Ectodermal cell (in vitro differentiated cells): ENCODE measurements around the gene IFNB1. TPM values are rescaled to one million over a fixed set of nuclear protein-coding genes. Genes with fewer than 3 reads are reported as not detected.

Source experiments
- H3K27ac ChIP-seq: 2 replicates; pipeline ENCODE4 v1.7.0; 2013; ENCODE audit warnings: mild to moderate bottlenecking, low read depth, low read length; ENCODE audit not compliant: insufficient read depth, poor library complexity, severe bottlenecking
- H3K27me3 ChIP-seq: 2 replicates; pipeline ENCODE4 v1.7.0; 2013; ENCODE audit warnings: mild to moderate bottlenecking, low read length; ENCODE audit not compliant: insufficient read depth, control insufficient read depth, poor library complexity, severe bottlenecking
- H3K36me3 ChIP-seq: one replicate; pipeline ENCODE4 v1.7.0; 2013; ENCODE audit warnings: low read length; ENCODE audit not compliant: control insufficient read depth, insufficient read depth
- H3K4me1 ChIP-seq: one replicate; pipeline ENCODE4 v1.7.0; 2013; ENCODE audit warnings: low read length; ENCODE audit not compliant: control insufficient read depth, insufficient read depth
- H3K4me3 ChIP-seq: 2 replicates; pipeline ENCODE4 v1.7.0; 2013; ENCODE audit warnings: low read depth, low read length, control low read depth; ENCODE audit not compliant: insufficient read depth
- H3K9me3 ChIP-seq: 2 replicates; pipeline ENCODE4 v1.7.0; 2013; ENCODE audit warnings: mild to moderate bottlenecking, low read length, moderate library complexity; ENCODE audit not compliant: control insufficient read depth
- WGBS, 2 experiments: methylation state at CpG; one replicate each; pipeline ENCODE4 v1.1.7; 2013; ENCODE audit warnings: missing lambda C conversion rate in 2 of 2; 5-methylcytosine and 5-hydroxymethylcytosine counted together
- polyA plus RNA-seq, 4 experiments: library from polyadenylated mRNA; stranded (reverse); fragments of 50-300 nt; gene quantifications; one replicate each; pipeline ENCODE4 v1.2.3, GENCODE V29; 2013

IFNB1 gene
- polyA plus RNA-seq (2013, experiment 1 of 4): not detected
- polyA plus RNA-seq (2013, experiment 2 of 4): not detected
- polyA plus RNA-seq (2013, experiment 3 of 4): not detected
- polyA plus RNA-seq (2013, experiment 4 of 4): not detected

DNA sequence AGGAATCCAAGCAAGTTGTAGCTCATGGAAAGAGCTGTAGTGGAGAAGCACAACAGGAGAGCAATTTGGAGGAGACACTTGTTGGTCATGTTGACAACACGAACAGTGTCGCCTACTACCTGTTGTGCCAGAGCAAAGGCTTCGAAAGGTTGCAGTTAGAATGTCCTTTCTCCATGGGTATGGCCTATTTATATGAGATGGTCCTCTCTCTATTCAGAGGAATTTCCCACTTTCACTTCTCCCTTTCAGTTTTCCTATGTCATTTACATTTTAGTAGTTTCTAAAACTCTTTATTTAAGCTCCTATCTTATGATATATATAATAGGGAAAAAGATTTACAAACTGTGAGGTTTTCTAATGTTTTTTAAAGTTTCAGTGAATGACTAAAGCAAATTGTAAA is at the start of gene IFNB1:
Gene IFNB1 (minus strand): TSS at position 162 of the 400 bp plus-strand sequence. CDS start 73 bp downstream, at position 89.
- Histone ChIP-seq H3K27ac (no peak within 1 kb of the TSS), H3K4me3 (no peak within 1 kb of the TSS), H3K27me3 (no peaks in the 10 kb centered on the region), H3K9me3 (no peaks in the 10 kb centered on the region), H3K36me3 (no peaks in the 10 kb centered on the region), H3K4me1 (no peaks in the 10 kb centered on the region)
- WGBS, 2 experiments: 90 to 95% methylated on average over 3 of the region's 3 CpGs

DNA sequence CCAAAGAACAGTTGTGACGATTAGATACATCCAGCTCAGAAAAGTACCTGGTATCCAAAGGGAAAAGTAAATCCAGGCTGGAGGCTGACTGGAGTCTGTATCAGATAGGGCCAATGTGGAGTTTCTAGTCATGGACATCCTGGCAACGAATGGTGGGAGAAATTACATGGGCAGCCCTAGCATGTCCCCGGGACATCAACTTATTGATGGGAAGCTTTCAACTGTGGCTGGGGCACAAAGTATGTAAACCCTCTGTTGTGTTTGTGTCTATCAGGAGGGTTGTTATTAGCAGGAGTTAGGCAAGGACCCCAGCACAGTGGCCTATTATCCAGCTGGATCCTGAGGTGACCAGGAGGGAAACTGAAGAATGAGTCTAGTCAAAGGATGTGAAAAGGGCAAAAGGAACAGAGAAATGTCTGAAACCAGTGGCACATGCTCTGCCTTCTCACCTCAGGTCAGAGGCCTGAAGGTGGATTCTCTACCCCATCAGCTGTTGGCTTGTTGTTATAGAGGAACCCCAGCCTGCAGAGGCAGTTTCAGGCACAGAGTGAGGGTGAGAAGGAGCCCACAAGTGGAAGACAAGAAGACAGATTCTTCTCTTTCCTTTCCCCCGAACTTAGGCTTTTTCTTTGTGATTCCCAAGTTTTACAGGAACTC is 44.0 kb upstream of the IFNB1 start:
- no peaks in the 10 kb centered on the region for H3K9me3 ChIP-seq
- no peak overlapping the region for H3K27ac ChIP-seq
- no peaks in the 10 kb centered on the region for H3K4me1 ChIP-seq
- WGBS, 2 experiments: 89 to 92% methylated on average over 4 of the region's 4 CpGs
- no peak overlapping the region for H3K4me3 ChIP-seq
- no peaks in the 10 kb centered on the region for H3K27me3 ChIP-seq
- no peaks in the 10 kb centered on the region for H3K36me3 ChIP-seq

DNA sequence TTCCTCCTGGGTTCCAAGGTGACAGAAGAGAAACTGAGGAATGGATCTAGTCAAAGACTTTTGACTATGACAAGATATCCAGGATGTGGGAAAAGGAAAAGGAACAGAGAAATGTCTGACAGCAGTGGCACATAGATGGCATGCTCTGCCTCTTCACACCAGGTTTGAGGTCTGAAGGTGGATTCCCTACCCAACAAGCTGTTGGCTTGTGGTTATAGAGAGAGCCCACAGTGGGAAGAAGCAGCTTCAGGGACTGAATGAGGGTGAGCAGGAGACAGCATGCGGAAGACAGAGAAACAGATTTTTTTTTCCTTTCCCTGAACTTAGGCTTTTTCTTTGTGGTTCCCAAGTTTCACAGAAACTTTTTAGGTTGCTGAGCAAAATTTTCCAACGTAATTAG is 43.3 kb upstream of the IFNB1 start:
- 87 to 96% methylated on average over 2 of the region's 2 CpGs for WGBS, 2 experiments
- no peaks in the 10 kb centered on the region for H3K36me3 ChIP-seq
- H3K27me3 ChIP-seq: no peaks in the 10 kb centered on the region
- H3K27ac ChIP-seq: no peak overlapping the region
- H3K4me3 ChIP-seq: no peak overlapping the region
- no peaks in the 10 kb centered on the region for H3K4me1 ChIP-seq
- H3K9me3 ChIP-seq: no peaks in the 10 kb centered on the region

DNA sequence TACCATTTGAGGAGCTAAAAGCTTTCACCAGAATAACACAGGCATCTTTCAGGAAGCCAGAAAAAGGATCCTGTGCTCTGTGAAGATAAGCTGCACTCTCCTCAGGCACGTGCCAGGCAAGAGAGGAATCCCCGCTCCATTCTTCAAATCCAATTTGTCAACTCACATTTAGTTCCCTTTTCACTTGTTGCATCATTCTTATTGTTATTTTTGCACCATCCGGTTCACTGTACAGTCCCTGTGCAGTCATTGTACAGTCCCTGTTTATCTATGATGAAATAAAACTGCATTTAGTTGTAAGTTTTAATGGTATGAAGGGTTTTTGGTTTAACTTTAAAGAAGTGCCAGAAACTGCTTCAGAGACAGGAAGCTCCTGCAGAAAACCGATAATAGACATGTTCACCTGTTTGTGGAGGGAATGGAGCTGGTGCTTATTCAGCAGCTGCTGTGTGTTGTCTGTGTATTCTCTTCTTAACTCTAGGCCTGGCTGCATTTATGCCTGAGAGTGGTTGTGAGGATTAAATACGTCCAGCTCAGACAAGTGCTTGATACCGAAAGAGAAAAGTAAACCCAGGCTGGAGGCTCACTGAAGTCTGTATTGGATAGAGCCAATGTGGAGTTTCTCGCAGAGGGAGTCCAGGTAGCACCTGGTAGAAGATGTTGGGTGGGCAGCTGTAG is 41.5 kb upstream of the IFNB1 start:
- 89 to 92% methylated on average over 7 of the region's 7 CpGs for WGBS, 2 experiments
- no peaks in the 10 kb centered on the region for H3K9me3 ChIP-seq
- no peak overlapping the region for H3K27ac ChIP-seq
- H3K4me3 ChIP-seq: no peak overlapping the region
- no peaks in the 10 kb centered on the region for H3K27me3 ChIP-seq
- no peaks in the 10 kb centered on the region for H3K36me3 ChIP-seq
- no peaks in the 10 kb centered on the region for H3K4me1 ChIP-seq

DNA sequence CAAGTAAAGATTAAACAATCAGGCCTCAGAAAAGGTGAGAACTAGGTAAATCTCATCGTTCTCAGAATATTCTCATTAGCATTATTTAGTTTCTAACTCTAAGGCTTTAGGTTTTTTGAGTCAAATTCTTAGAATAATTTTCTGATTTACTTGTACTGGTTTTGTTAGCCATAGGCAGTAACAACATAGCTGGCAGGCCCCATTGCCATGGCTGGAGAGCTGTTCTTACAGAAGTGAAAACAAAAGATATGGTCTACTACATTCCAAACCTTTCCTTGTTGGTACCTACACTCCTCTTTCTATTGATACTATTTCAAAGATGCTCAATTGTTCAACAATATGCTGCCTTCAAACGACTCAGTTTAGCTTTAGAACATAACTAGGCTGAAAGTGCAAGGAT is 36.6 kb upstream of the IFNB1 start:
- Histone ChIP-seq H3K9me3 (no peaks in the 10 kb centered on the region), H3K27me3 (no peaks in the 10 kb centered on the region)
- WGBS, 2 experiments: 83 to 100% methylated on average over 1 to 2 of the region's 2 CpGs

DNA sequence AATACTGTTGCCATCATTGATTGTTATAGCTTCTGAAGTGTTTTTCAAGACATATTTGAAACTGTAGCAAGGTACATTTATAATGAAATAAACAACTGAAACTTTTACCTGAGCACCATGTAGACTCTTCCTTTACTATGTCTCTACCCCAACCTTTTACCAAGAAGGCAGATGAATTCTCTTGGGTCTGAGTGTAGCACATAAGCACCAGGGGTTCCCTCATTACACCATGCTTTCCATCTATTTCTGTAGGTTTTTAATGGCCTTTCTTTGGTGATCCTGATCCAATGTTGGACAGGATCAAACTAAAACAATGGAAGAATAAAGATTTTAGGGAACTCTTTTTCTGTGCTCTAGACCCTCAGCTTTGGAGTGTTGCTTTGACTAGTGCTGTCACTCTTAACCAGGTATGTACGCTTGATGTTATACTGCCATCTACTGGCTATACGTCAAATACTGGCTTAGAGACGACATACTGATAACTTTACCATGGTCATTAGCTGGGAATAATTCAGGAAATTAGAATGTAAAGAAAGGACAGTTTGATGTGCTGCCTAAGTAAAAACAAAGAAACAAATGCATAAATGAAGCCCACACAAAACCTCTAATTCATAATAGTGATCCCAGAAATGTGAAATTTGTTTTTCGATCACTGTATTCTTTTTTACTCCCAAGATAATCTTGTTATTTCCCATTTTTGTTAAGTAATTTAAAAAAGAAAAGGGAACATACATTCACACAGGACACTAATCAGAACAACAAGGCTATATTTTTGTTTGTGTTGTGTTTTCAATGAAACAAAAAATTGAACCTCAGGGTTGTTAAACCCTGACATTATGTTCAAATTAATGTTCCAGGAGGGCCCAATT is 33.2 kb upstream of the IFNB1 start:
- Histone ChIP-seq H3K4me1 (peaks cover 3% of the 10 kb centered on the region), H3K27me3 (no peaks in the 10 kb centered on the region), H3K4me3 (no peak overlapping the region), H3K36me3 (no peaks in the 10 kb centered on the region), H3K9me3 (no peaks in the 10 kb centered on the region), H3K27ac (no peak overlapping the region)
- WGBS, 2 experiments: 0 to 26% methylated on average over 2 to 4 of the region's 4 CpGs

More for the DNA sequence above, 36.6 kb upstream of the IFNB1 start:
- Histone ChIP-seq H3K4me3 (no peak overlapping the region), H3K36me3 (no peaks in the 10 kb centered on the region), H3K27ac (no peak overlapping the region), H3K4me1 (peaks cover 3% of the 10 kb centered on the region)

DNA sequence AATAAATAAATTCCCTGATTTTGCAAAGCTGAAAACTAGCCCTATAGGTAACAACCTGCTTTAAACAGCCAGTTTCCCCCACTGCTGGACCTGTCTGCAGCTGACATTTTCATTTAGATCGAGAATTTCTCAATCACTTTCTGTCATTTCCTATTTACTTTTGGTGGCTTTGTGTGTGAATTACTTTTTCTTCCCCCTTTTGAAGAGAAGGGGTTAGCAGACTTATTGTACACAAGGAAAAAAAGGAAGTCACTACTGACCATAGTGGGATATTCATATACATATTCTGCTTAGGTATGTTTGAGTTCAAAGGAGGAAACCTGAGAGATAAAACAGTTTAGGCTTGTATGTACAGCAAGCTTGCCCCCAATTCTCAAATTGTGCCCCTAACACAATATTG is 27.0 kb upstream of the IFNB1 start:
- Histone ChIP-seq H3K9me3 (no peaks in the 10 kb centered on the region), H3K4me3 (no peak overlapping the region), H3K36me3 (no peaks in the 10 kb centered on the region), H3K27ac (no peak overlapping the region), H3K4me1 (no peaks in the 10 kb centered on the region), H3K27me3 (no peaks in the 10 kb centered on the region)
- WGBS, 2 experiments: 90% methylated on average over 1 of the region's 1 CpG; no CpG with 5 or more reads in 1 of the 2 experiments

DNA sequence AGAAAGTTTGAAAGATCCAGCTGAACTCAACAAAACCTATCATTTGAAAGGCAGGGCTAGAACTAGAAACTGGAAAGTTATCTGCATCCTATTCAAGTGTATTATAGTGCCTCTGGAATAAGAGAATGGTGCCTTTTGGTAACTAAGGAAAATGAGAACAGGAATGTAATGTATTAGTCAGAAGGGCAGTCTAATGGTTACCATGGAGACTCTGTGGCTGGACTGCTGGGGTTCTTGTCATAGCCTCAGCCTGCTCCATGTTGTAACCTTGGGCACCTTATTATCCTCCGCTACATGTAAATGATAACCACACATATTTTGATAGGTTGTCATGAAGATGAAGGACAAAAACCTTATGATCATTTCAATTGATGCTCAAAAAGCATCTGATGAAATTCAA is 24.6 kb upstream of the IFNB1 start:
- Histone ChIP-seq H3K4me1 (no peaks in the 10 kb centered on the region), H3K36me3 (no peaks in the 10 kb centered on the region), H3K27me3 (no peaks in the 10 kb centered on the region), H3K4me3 (no peak overlapping the region), H3K9me3 (no peaks in the 10 kb centered on the region), H3K27ac (no peak overlapping the region)
- WGBS, 2 experiments: 83 to 100% methylated on average over 1 of the region's 1 CpG

DNA sequence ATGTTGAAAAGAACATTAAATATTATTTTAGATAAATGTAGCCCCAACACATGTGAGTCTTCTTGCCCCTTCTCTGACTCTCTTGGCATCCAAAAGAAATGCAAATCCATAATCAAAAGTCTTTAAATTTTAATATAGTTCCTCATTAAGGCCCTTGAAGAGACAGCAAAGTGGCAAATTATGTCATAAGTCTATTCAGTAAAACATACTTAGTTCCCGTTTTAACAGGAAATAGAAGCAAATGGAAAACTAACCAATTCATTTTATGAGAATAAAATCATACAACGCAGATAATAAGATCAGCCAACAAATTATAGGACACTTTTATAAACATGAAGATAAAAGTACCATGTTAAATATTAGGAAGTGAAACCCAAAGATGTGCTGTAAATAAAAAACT is 20.1 kb upstream of the IFNB1 start:
- Histone ChIP-seq H3K27me3 (no peaks in the 10 kb centered on the region), H3K36me3 (no peaks in the 10 kb centered on the region), H3K27ac (no peak overlapping the region), H3K9me3 (no peaks in the 10 kb centered on the region), H3K4me1 (no peaks in the 10 kb centered on the region), H3K4me3 (no peak overlapping the region)
- 89 to 100% methylated on average over 1 to 2 of the region's 2 CpGs for WGBS, 2 experiments

DNA sequence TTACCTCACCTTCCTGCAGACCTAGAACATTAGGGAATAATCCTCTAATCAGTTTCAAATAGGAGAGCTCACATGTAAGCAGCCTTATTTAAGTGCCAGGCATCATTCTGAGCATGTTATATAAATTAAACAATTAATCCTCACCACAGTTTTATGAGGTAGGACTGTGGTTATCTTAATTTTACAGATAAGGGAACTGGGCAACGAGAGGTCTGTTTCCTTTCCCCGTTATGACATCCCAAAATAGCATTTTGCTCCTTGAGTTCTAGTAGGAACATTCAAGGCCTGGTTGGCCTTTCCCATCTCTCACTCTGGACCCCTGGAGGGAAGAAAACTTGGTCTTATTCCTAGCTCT is 19.1 kb upstream of the IFNB1 start:
- Histone ChIP-seq H3K4me1 (no peaks in the 10 kb centered on the region), H3K36me3 (no peaks in the 10 kb centered on the region), H3K27ac (no peak overlapping the region), H3K27me3 (no peaks in the 10 kb centered on the region), H3K9me3 (no peaks in the 10 kb centered on the region), H3K4me3 (no peak overlapping the region)
- 93 to 100% methylated on average over 2 of the region's 2 CpGs for WGBS, 2 experiments
